H1 (cell line): ENCODE measurements around the gene ATP13A2. TPM values are rescaled to one million over a fixed set of nuclear protein-coding genes. Genes with fewer than 3 reads are reported as not detected.

Experiments used
- ASH2L ChIP-seq: fragments of 200-600, 300-600 bp; sonication (generic); IDR thresholded peaks from one replicate; pipeline ENCODE4 v1.7.1; 2017; ENCODE audit warnings: low read length
- CHD2 ChIP-seq: IDR thresholded peaks from 2 replicates; pipeline ENCODE4 v1.6.1; 2012; ENCODE audit warnings: low read length, improper control_type of control experiment
- EZH2 ChIP-seq: fragments of 200-600 bp; sonication (generic); IDR thresholded peaks from 2 replicates; pipeline ENCODE4 v1.7.1; 2012; ENCODE audit warnings: low read depth, mild to moderate bottlenecking, moderate library complexity, low read length, inconsistent platforms; ENCODE audit not compliant: severe bottlenecking
- FOSL1 ChIP-seq: IDR thresholded peaks from 2 replicates; pipeline ENCODE4 v1.6.1; 2011; ENCODE audit warnings: mild to moderate bottlenecking, low read depth, low read length, moderate library complexity; ENCODE audit not compliant: insufficient read depth
- GABPA ChIP-seq: IDR thresholded peaks from 2 replicates; pipeline ENCODE4 v1.6.1; 2011; ENCODE audit warnings: mild to moderate bottlenecking, low read length, moderate library complexity, borderline replicate concordance; ENCODE audit not compliant: insufficient read depth
- GTF2F1 ChIP-seq: IDR thresholded peaks from 2 replicates; pipeline ENCODE4 v1.6.1; 2012; ENCODE audit warnings: low read depth, low read length, improper control_type of control experiment, borderline replicate concordance
- NANOG ChIP-seq: IDR thresholded peaks from 2 replicates; pipeline ENCODE4 v1.6.1; 2011; ENCODE audit warnings: low read length, low read depth, mild to moderate bottlenecking, inconsistent platforms; ENCODE audit not compliant: insufficient read depth, poor library complexity, severe bottlenecking
- RFX5 ChIP-seq: IDR thresholded peaks from 2 replicates; pipeline ENCODE4 v1.6.1; 2011; ENCODE audit warnings: low read depth, low read length, improper control_type of control experiment, borderline replicate concordance
- RNF2 ChIP-seq: fragments of 200-900, 300-1000 bp; sonication (generic); IDR thresholded peaks from 2 replicates; pipeline ENCODE4 v1.7.1; 2016; ENCODE audit warnings: borderline replicate concordance, low read depth, mild to moderate bottlenecking, antibody characterized with exemption, low read length; ENCODE audit not compliant: poor library complexity, severe bottlenecking; ENCODE audit errors: missing control alignments
- SIRT6 ChIP-seq: IDR thresholded peaks from one replicate; pipeline ENCODE4 v1.7.1; 2012; ENCODE audit warnings: low read length, inconsistent platforms
- SP2 ChIP-seq: IDR thresholded peaks from 2 replicates; pipeline ENCODE4 v1.6.1; 2012; ENCODE audit warnings: mild to moderate bottlenecking, low read length, inconsistent platforms
- polyA plus RNA-seq, 7 experiments: library from polyadenylated mRNA; depleted of rRNA in 3 of 7; stranded (reverse) in 5 of 7; unstranded in 2 of 7; fragments of >200 nt in 5 of 7; fragments of 200-250 nt in 2 of 7; gene quantifications; 1 replicate in 5 of 7; 2 replicates in 1 of 7; 4 replicates in 1 of 7; pipeline versions ENCODE4 v1.2.1 to v1.2.3, GENCODE V29; 2011 to 2013; ENCODE audit warnings: missing spikeins in 2 of 7, mixed read lengths in 2 of 7
- total RNA-seq: library from RNA; stranded (reverse); fragmentation: NEBNext Ultra II Directional; extraction: Animal tissue kit (Norgen Biotek cat#: 25700); gene quantifications from 2 replicates; pipeline ENCODE4 v1.2.1, GENCODE V29; 2021
- TF ChIP-seq, protein P1 (sequence below): fragments of 300-600 bp; sonication (generic); IDR thresholded peaks from 2 replicates; pipeline ENCODE4 v1.7.1; 2012; ENCODE audit warnings: low read length, moderate library complexity, mild to moderate bottlenecking, inconsistent platforms; ENCODE audit not compliant: insufficient replicate concordance

Gene ATP13A2
- total and polyA plus RNA-seq, 2 of the 8 experiments (the other 6 are each of a cell fraction or from before 2014, with no cell fraction given), result 82.1 to 83.6 TPM

DNA sequence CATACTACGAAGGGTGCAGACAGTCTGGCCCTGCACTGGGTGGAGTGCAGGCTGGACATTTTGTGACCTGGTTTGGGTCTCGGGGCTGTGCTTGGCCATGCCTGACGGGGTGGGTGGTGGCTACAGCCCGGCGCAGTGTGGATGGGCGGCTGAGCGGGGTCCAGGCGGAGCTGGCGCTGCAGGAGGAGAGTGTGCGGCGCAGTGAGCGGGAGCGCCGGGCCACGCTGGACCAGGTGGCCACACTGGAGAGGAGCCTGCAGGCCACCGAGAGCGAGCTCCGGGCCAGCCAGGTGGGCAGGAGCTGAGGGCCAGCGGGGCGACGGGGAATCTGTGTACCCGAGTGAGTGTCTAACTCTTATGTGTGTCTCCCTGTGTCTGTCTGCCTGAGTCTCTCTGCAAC, 45.4 kb downstream of the ATP13A2 start (continued):
- TF ChIP-seq, protein P1, sequence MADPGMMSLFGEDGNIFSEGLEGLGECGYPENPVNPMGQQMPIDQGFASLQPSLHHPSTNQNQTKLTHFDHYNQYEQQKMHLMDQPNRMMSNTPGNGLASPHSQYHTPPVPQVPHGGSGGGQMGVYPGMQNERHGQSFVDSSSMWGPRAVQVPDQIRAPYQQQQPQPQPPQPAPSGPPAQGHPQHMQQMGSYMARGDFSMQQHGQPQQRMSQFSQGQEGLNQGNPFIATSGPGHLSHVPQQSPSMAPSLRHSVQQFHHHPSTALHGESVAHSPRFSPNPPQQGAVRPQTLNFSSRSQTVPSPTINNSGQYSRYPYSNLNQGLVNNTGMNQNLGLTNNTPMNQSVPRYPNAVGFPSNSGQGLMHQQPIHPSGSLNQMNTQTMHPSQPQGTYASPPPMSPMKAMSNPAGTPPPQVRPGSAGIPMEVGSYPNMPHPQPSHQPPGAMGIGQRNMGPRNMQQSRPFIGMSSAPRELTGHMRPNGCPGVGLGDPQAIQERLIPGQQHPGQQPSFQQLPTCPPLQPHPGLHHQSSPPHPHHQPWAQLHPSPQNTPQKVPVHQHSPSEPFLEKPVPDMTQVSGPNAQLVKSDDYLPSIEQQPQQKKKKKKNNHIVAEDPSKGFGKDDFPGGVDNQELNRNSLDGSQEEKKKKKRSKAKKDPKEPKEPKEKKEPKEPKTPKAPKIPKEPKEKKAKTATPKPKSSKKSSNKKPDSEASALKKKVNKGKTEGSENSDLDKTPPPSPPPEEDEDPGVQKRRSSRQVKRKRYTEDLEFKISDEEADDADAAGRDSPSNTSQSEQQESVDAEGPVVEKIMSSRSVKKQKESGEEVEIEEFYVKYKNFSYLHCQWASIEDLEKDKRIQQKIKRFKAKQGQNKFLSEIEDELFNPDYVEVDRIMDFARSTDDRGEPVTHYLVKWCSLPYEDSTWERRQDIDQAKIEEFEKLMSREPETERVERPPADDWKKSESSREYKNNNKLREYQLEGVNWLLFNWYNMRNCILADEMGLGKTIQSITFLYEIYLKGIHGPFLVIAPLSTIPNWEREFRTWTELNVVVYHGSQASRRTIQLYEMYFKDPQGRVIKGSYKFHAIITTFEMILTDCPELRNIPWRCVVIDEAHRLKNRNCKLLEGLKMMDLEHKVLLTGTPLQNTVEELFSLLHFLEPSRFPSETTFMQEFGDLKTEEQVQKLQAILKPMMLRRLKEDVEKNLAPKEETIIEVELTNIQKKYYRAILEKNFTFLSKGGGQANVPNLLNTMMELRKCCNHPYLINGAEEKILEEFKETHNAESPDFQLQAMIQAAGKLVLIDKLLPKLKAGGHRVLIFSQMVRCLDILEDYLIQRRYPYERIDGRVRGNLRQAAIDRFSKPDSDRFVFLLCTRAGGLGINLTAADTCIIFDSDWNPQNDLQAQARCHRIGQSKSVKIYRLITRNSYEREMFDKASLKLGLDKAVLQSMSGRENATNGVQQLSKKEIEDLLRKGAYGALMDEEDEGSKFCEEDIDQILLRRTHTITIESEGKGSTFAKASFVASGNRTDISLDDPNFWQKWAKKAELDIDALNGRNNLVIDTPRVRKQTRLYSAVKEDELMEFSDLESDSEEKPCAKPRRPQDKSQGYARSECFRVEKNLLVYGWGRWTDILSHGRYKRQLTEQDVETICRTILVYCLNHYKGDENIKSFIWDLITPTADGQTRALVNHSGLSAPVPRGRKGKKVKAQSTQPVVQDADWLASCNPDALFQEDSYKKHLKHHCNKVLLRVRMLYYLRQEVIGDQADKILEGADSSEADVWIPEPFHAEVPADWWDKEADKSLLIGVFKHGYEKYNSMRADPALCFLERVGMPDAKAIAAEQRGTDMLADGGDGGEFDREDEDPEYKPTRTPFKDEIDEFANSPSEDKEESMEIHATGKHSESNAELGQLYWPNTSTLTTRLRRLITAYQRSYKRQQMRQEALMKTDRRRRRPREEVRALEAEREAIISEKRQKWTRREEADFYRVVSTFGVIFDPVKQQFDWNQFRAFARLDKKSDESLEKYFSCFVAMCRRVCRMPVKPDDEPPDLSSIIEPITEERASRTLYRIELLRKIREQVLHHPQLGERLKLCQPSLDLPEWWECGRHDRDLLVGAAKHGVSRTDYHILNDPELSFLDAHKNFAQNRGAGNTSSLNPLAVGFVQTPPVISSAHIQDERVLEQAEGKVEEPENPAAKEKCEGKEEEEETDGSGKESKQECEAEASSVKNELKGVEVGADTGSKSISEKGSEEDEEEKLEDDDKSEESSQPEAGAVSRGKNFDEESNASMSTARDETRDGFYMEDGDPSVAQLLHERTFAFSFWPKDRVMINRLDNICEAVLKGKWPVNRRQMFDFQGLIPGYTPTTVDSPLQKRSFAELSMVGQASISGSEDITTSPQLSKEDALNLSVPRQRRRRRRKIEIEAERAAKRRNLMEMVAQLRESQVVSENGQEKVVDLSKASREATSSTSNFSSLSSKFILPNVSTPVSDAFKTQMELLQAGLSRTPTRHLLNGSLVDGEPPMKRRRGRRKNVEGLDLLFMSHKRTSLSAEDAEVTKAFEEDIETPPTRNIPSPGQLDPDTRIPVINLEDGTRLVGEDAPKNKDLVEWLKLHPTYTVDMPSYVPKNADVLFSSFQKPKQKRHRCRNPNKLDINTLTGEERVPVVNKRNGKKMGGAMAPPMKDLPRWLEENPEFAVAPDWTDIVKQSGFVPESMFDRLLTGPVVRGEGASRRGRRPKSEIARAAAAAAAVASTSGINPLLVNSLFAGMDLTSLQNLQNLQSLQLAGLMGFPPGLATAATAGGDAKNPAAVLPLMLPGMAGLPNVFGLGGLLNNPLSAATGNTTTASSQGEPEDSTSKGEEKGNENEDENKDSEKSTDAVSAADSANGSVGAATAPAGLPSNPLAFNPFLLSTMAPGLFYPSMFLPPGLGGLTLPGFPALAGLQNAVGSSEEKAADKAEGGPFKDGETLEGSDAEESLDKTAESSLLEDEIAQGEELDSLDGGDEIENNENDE, result no peak
- TF ChIP-seq SP2 (no peak), RNF2 (no peak), GTF2F1 (no peak), FOSL1 (no peak), RFX5 (no peak), GABPA (no peak), CHD2 (no peak), SIRT6 (no peak), ASH2L (no peak), EZH2 (no peak), NANOG (no peak)
